ENCODE data around the gene PLEKHF1.
A peak's percentile ranks its signal among the peaks of the same experiment; 100 is the strongest.
"Not testable (repeated sequence)": the region's sequence is repeated elsewhere in the genome, so short reads cannot be mapped to it uniquely, and the experiment has no call there.

PLEKHF1 gene

DNA sequence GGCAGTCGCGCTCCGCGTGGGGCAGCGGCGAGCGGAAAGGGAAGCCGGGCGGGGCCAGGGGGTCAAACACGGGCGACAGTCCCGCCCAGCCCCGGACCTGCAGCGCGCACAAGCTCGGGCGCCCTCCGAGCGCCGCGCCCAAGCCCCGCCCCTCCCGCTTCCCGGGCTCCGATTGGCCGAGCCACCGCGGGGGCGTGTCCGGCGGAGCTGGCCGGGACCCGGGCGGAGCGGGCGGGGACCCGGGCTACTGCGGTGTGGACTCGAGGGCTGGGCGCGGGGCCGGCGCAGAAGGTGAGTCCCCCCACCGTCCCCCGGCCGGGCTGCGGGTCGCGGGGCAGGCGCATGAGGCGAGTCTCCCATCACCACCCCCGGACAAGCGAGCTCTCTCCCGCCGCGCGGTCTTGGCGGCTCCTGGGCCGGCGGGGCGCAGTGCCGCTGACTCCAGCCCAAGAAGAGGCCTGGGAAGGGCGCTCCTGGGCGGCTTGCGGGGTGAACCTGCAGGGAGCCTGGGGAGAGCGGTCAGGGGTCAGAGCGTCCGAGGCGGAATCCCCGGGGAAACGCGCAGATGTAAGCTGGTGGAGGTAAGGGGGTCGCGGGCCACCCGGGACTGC, at the start of gene PLEKHF1:
PLEKHF1 (plus strand) TSS at position 247 of the 611 bp plus-strand sequence. CDS start 8,379 bp downstream, outside the sequence.
- peak; percentile 65 to 87 (median 76) for DNase-seq (ENCODE audit: low read depth in 3 of 3)

DNA sequence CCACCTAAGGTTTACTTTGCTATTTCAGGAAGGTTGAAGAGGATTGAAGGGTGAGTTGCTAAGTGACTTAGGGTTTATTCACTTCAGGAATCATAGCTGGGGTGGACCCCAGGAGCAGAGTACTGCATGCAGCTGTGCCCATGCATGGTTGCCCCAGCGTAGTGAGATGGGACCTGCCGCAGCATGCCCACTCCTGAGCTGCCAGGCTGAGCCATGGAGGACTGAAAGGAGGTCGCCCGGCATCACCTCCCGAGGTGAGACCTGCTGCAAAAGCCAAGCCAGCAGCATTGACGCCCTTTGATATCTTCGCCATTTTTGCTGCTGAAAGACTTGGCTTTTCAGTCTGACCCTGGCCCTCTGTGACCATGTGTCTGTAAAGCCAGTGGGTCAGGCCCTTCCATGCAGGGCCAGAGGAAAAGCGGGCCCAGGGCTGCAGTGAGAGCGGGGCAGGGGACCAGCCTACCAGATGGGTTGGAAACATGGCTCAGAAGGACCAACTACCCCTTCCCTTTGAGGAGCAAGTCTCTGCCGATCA, 49.3 kb upstream of the PLEKHF1 start:
- no peak for DNase-seq (ENCODE audit: low read depth in 3 of 3)

DNA sequence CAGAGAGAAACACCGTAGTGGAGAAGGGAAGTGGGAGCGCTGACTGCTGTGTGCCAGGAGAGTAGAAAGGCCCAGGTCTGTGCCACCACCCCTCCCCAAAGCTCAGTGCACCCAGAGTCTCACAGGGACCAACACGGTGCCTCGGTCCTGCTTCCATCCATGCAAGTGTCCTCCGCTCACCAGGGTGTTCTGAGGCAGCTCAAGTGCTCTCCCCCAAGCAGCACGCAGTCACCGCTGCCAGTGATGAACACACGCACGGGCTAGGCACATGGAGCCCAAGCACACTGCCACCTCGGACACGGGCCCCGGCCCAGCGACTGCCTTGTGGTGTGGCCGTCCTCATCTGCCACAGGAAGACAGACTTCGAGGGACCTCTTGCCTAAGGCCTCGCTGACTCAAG, 48.7 kb upstream of the PLEKHF1 start:
- DNase-seq (ENCODE audit: low read depth in 3 of 3) = no peak

- no peak for DNase-seq (ENCODE audit: low read depth in 3 of 3)
Measured at GRCh38 chr19:29617366-29618266, 47.6 kb upstream of the PLEKHF1 start.

DNA sequence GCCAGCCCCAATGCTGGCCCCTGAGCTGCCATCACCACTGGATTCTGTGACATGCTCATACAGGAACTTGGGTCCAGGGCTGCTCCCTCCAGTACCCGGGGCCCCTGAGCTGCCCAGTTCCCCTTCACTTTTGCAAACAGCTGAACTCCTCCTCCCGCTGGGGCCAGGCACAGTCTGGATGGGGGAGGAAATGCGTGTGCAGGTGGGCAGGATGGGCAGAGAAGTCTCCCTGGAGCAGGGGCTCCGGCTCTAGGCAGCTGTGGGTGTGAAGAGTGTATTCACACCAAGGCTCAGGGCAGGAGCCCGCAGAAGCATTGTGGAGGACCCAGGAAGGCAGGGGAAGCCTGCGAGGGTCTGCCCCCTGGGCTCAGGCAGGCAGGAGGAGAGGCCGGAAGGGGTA, 46.8 kb upstream of the PLEKHF1 start:
- DNase-seq (ENCODE audit: low read depth in 3 of 3) = no peak

DNA sequence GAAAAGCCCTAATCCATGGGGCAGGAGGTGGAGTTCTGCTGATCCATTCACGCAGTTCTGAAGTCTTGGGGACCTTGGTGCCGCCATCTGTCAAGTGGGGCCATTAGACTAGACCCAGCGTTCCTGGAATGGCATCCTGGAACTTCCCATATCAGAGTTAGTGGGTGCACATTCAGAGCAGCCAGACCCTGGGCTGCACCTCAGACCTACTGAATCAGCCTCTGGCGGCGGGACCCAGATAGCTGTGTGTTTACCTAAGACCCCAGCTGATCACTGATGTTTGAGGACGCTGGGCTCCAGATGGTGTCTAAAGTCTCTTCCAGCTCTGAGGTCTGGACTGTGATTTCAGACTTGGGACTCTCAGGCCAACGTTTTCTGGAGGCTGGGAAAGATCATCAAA, 46.4 kb upstream of the PLEKHF1 start:
- DNase-seq (ENCODE audit: low read depth in 3 of 3) = no peak

GRCh38 chr19:29620931-29621351, 44.3 kb upstream of the PLEKHF1 start:
- peak in 2 of 3 experiments; percentile 22 to 67 for DNase-seq (ENCODE audit: low read depth in 3 of 3)

DNA sequence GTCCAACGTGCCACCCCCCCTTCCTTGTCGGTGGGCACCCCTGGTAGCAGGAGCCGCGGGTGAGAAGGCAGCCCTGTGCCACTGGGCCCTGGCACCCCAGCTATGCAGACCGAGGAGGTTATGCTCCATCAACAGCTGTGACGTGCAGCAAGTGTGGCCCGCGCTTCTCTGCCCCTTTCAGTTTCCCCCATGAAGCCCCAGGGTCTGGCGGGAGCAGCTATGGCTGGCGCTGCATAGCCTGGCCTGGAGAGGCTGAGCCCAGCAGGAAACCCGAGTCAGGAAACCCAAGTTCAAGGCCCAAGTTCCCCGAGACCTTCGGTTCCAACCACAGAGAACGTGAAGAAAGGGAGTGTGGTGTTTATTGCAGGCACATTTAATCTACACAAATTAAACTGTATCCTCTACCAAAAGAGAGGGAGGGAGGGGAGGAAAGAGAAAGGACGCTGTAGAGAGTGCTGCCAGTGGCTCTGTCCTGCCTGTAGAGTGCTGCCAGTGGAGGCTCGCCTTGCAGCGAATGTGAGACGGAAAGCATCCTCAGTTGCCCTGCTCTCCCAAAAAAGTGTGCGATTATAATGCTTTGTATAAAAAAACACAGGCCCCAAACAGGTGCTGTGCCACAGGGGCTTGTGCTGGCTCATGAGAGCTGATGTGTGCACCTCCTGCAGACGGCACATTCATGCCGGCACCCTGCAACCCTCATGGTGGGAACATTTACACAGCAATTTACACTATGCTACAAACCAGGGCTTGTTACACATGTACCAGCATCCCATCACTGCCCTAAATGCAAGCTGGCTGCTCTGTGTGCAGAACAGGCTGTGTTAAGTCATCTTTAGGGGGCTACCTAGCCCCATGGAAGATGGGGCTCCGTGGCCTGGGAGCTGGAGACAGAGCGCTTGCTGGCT, 42.8 kb upstream of the PLEKHF1 start:
- peak in 1 of 3 experiments; percentile 26 for DNase-seq (ENCODE audit: low read depth in 3 of 3)

GRCh38 chr19:29623726-29624488, 41.4 kb upstream of the PLEKHF1 start:
- peak in 2 of 3 experiments; percentile 40 to 63 for DNase-seq (ENCODE audit: low read depth in 3 of 3)

DNA sequence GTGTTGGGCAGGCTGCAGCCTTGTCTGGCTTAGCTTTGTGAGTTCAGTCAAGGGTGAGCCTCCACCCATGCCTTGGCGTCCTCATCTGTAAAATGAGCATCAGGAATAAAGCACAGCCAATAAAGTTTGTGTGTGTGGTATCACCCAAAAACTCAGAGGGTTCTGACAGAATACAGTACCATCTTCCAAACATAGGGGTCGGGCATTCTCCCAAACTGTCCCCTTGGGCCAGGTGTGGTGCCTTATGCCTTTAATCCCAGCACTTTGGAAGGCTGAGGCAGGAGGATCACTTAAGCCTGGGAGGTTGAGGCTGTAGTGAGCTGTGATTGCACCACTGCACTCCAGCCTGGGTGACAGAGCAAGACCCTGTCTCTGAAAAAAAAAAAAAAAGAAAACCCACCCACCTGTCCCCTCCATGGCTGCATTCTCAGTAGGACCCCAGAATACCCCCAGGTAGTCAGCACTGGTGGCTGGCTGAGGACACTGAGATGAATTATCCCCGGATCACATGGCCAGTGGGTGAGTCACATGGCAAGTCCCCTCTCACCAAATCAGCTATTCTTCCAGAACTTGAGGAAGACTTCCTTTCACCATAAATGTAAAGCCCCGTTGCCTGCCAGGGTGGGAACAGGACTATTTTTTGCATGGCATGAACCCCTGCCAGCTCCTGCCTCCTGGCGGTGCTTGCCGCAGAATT, 40.6 kb upstream of the PLEKHF1 start:
- no peak for DNase-seq (ENCODE audit: low read depth in 3 of 3)

DNA sequence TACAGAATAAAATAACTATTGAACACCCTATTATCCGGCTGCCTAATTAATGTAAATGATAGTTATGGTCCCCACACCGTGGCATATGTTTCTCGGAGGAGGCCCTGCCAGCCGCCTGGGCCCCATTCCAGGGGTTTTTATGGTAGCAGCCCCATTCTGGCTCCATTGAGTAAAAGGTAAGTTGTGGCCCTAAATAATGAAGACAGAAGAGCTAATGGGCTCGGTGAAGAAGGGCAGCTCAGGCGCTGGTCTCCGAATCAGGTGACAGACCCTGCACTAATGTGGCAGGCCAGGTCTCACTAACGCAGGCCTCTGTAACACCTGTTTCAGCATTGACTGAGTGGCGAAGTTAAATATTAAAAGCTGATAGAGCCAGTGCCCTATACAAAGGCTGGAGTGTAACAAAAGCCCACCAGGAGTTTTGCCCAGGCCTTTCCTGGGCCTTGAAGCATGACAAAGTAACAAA, 40.0 kb upstream of the PLEKHF1 start:
- DNase-seq (ENCODE audit: low read depth in 3 of 3) = no peak

GRCh38 chr19:29626386-29626785, 38.9 kb upstream of the PLEKHF1 start:
- no peak for DNase-seq (ENCODE audit: low read depth in 3 of 3)

GRCh38 chr19:29626832-29627231, 38.4 kb upstream of the PLEKHF1 start:
- not testable (repeated sequence) for DNase-seq (ENCODE audit: low read depth in 3 of 3)

DNA sequence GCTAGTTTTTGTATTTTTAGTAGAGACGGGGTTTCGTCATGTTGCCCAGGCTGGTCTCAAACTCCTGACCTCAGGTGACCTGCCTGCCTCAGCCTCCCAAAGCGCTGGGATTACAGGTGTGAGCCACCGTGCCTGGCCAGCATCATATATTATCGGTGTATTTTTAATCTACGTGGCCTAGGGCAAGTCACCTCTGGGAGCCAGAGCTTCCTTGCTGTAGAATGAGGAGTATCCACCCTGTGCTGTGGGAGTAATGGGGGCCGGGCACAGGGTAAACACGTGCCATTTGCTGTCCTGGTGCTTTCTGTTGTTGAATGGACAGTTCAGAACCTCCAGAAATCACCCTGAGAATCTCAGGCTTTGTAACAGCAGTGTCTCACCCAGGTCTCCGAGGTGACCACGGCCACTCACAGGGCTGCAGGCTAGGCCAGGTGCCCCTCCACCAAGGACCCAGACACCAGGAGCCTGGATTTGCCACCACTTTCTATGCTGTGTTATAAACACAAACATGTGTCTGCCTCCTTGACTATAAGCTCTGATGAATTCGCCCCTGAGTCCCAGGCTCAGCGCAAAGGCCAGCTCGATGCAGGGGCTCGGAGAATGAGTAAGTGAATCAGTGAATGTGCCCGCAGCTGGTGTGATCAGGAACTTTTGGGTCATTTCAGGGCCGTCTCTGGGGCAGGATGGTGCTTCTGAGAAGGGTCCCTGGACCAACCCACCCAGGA, 36.4 kb upstream of the PLEKHF1 start:
- no peak for DNase-seq (ENCODE audit: low read depth in 3 of 3)

DNA sequence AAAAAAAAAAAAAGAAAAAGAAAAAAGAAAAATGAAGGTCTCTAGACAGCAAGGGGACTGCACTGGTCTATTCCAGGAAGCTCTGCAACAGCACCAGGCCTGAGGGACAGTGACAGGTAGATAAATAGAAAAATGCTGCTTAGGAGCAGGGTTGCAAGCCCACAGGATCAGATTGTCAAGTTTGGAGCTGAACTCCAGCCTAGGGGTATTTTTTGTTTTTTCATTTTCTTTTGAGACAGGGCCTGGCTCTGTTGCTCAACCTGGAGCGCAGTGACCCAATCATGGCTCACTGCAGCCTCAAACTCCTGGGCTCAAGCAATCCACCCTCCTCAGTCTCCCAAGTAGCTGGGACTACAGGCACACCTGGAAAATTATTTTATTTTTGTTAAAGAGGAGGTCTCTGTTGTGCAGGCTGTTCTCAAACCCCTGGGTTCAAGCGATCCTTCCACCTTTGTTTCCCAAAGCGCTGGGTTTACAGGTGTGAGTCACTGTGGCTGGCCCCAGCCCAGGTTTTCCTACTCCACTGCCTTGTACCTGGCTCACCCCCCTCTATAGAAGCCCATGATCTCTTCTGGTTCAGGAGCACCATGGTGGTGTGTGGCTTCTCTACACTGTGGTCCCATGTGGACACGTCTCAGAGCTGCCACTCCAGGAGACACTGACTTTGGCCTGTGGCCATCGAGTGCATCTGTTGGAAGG, 35.3 kb upstream of the PLEKHF1 start:
- DNase-seq (ENCODE audit: low read depth in 3 of 3) = no peak

- no peak for DNase-seq (ENCODE audit: low read depth in 3 of 3)
Measured at GRCh38 chr19:29630655-29631054, 34.6 kb upstream of the PLEKHF1 start.

- DNase-seq (ENCODE audit: low read depth in 3 of 3) = no peak
Measured at GRCh38 chr19:29631450-29631849, 33.8 kb upstream of the PLEKHF1 start.

DNA sequence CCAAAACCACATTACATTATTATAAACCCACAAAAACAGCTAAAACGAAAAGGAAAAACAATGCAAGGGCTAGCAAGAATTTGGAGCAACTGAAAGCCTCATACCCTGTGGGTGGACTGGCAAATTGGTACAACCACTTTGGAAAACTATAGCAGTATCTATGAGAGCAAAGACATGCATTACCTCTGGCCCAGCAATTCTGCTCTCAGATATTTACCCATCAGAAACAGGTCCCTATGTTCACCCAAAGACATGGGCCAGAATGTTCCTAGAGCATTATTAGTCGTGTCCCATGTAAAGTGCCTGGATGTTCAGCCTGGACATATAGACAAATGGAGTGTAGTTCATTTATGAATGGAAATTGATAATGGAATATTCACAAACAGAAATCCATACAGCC, 31.3 kb upstream of the PLEKHF1 start:
- DNase-seq (ENCODE audit: low read depth in 3 of 3) = no peak

Data from stimulated activated CD4-positive, alpha-beta T cell treated with anti-CD3 and anti-CD28 coated beads, TNF-alpha, amount 100 ng/mL, for 24 hours (primary cell).